Neural cell (in vitro differentiated cells): Measurements from ENCODE around the gene KRTAP5-2. TPM values are rescaled to one million over a fixed set of nuclear protein-coding genes. Genes with fewer than 3 reads are reported as not detected.

Experiments
- H2AFZ ChIP-seq: fragments of 200-600, 300-800 bp; sonication (generic), shearing (Covaris generic); 2 replicates; pipeline ENCODE4 v1.6.0; 2014; ENCODE audit warnings: low read depth, mild to moderate bottlenecking, antibody characterized with exemption, low read length, moderate library complexity
- H3F3A ChIP-seq: fragments of 200-600 bp; shearing (Covaris generic); 2 replicates; pipeline ENCODE4 v1.6.1; 2016; ENCODE audit warnings: mild to moderate bottlenecking, moderate library complexity, mixed read lengths, antibody characterized with exemption, low read length; ENCODE audit not compliant: insufficient read depth, poor library complexity, severe bottlenecking
- H3K27ac ChIP-seq: fragments of 200-600, 300-800 bp; sonication (generic), shearing (Covaris generic); 2 replicates; pipeline ENCODE4 v1.5.1; 2014; ENCODE audit warnings: mild to moderate bottlenecking, low read length, moderate library complexity
- H3K27me3 ChIP-seq: fragments of 300-800, 200-600 bp; sonication (generic), shearing (Covaris generic); 2 replicates; pipeline ENCODE4 v1.6.0; 2014; ENCODE audit warnings: mild to moderate bottlenecking, low read depth, low read length, moderate library complexity; ENCODE audit not compliant: insufficient read depth
- H3K36me3 ChIP-seq: fragments of 300-800, 200-600 bp; sonication (generic), shearing (Covaris generic); 2 replicates; pipeline ENCODE4 v1.5.1; 2014; ENCODE audit warnings: mild to moderate bottlenecking, antibody characterized with exemption, low read length, moderate library complexity; ENCODE audit not compliant: insufficient read depth
- H3K4me2 ChIP-seq: fragments of 300-800, 200-600 bp; sonication (generic), shearing (Covaris generic); 2 replicates; pipeline ENCODE4 v1.6.0; 2014; ENCODE audit warnings: mild to moderate bottlenecking, low read length
- H3K4me3 ChIP-seq: fragments of 300-800, 200-600 bp; sonication (generic), shearing (Covaris generic); 2 replicates; pipeline ENCODE4 v1.5.1; 2014; ENCODE audit warnings: mild to moderate bottlenecking, low read length, moderate library complexity
- H3K79me2 ChIP-seq: fragments of 200-600 bp; shearing (Covaris generic); replicated peaks from 2 replicates; pipeline ENCODE4 v1.6.0; 2014; ENCODE audit warnings: mild to moderate bottlenecking, low read length, moderate library complexity; ENCODE audit not compliant: insufficient read depth
- H3K9ac ChIP-seq: fragments of 300-800, 200-600 bp; sonication (generic), shearing (Covaris generic); 2 replicates; pipeline ENCODE4 v1.6.1; 2016; ENCODE audit warnings: mild to moderate bottlenecking, low read length, mixed read lengths
- H3K9me2 ChIP-seq: fragments of 200-600 bp; shearing (Covaris generic); 2 replicates; pipeline ENCODE4 v1.6.1; 2016; ENCODE audit warnings: mild to moderate bottlenecking, low read length, mixed read lengths; ENCODE audit not compliant: insufficient read depth
- H3K9me3 ChIP-seq: fragments of 200-600, 300-800 bp; sonication (generic), shearing (Covaris generic); 2 replicates; pipeline ENCODE4 v1.6.1; 2016; ENCODE audit warnings: mild to moderate bottlenecking, mixed run types, low read length, moderate library complexity, mixed read lengths
- H4K20me1 ChIP-seq: fragments of 200-600 bp; shearing (Covaris generic); 2 replicates; pipeline ENCODE4 v1.6.1; 2016; ENCODE audit warnings: mild to moderate bottlenecking, mixed run types; ENCODE audit not compliant: insufficient read depth
- CTCF ChIP-seq: fragments of 450-650 bp; IDR thresholded peaks from 2 replicates; pipeline ENCODE4 v1.5.1; 2014; ENCODE audit warnings: antibody characterized with exemption, mild to moderate bottlenecking, moderate library complexity; ENCODE audit not compliant: poor library complexity, severe bottlenecking
- EP300 ChIP-seq: fragments of 450-650 bp; conservative IDR thresholded peaks from 2 replicates; pipeline ENCODE4 v1.6.1; 2014; ENCODE audit warnings: antibody characterized with exemption, mild to moderate bottlenecking, moderate library complexity; ENCODE audit not compliant: poor library complexity, severe bottlenecking
- EZH2 ChIP-seq: fragments of 200-600, 300-800 bp; shearing (Covaris generic), sonication (generic); IDR thresholded peaks from 2 replicates; pipeline ENCODE4 v1.6.1; 2014; ENCODE audit warnings: antibody characterized with exemption, low read length, borderline replicate concordance, mild to moderate bottlenecking; ENCODE audit not compliant: insufficient read depth, poor library complexity, severe bottlenecking
- MXI1 ChIP-seq: fragments of 450-650 bp; conservative IDR thresholded peaks from 2 replicates; pipeline ENCODE4 v1.6.1; 2014; ENCODE audit warnings: antibody characterized with exemption, mild to moderate bottlenecking; ENCODE audit not compliant: poor library complexity, severe bottlenecking
- POLR2AphosphoS5 ChIP-seq: IDR thresholded peaks from 2 replicates; pipeline ENCODE4 v1.6.1; 2012
- RAD21 ChIP-seq: fragments of 450-650 bp; conservative IDR thresholded peaks from 2 replicates; pipeline ENCODE4 v1.6.1; 2014; ENCODE audit warnings: antibody characterized with exemption, mild to moderate bottlenecking, moderate library complexity
- REST ChIP-seq: IDR thresholded peaks from 2 replicates; pipeline ENCODE4 v1.6.1; 2012; ENCODE audit warnings: borderline replicate concordance
- SMC3 ChIP-seq: fragments of 450-650 bp; conservative IDR thresholded peaks from 2 replicates; pipeline ENCODE4 v1.6.1; 2014; ENCODE audit warnings: antibody characterized with exemption, mild to moderate bottlenecking, moderate library complexity; ENCODE audit not compliant: poor library complexity
- TAF1 ChIP-seq: IDR thresholded peaks from 2 replicates; pipeline ENCODE4 v1.6.1; 2012; ENCODE audit warnings: low read depth
- polyA plus RNA-seq: library from polyadenylated mRNA; depleted of rRNA; stranded (reverse); fragments of >200 nt; gene quantifications from 2 replicates; pipeline ENCODE4 v1.2.3, GENCODE V29; 2014

KRTAP5-2 gene
- polyA plus RNA-seq, 1 donor from 2014 or later: not detected

DNA sequence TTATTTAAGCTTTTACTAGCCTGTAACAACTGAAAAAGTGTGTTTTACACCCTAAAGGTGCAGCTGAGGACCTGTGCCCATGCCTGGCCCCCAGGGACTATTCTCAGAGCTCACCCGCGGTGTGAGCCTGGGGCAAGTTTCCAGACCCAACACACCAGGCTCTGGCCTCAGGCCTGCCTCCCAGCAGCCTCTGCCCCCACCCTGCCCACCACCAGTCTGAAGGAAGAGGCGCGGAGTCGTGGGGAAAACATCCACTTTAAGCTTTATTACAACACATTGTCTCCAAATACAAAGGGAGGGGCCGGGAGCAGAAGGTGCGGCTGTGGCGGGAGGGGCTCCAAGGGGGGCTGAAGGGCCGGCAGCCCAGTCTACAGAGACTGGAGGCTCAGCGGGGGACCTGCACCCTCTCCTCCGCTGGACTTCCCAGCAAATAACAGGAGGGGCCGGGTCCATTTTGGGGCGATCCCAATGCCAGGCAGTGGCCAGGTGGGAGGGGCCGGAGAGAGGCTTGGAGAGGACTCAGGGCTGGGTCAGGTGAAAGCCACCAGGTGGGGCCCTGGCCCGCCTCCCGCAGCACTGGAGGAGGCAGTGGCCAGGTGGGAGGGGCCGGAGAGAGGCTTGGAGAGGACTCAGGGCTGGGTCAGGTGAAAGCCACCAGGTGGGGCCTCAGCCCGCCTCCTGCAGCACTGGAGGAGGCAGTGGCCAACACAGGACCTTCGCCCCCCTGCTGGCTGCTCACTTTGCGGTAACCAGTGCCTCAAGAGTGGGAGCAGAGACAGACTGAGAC, 44.1 kb downstream of the KRTAP5-2 start:
- Histone ChIP-seq H3K9me2 (no peaks in the 10 kb centered on the region), H2AFZ (no peak overlapping the region), H3K4me2 (no peak overlapping the region), H3K9ac (no peak overlapping the region), H3K79me2 (no peaks in the 10 kb centered on the region), H3K9me3 (no peaks in the 10 kb centered on the region), H3F3A (no peaks in the 10 kb centered on the region), H3K4me3 (no peak overlapping the region), H3K27ac (no peak overlapping the region), H3K27me3 (peaks cover 15% of the 10 kb centered on the region), H3K36me3 (no peaks in the 10 kb centered on the region), H4K20me1 (peaks cover 11% of the 10 kb centered on the region)
- TF ChIP-seq EZH2 (no peak), CTCF (no peak), SMC3 (no peak), EP300 (no peak), REST (no peak), MXI1 (no peak), TAF1 (no peak), RAD21 (no peak), POLR2AphosphoS5 (no peak)

DNA sequence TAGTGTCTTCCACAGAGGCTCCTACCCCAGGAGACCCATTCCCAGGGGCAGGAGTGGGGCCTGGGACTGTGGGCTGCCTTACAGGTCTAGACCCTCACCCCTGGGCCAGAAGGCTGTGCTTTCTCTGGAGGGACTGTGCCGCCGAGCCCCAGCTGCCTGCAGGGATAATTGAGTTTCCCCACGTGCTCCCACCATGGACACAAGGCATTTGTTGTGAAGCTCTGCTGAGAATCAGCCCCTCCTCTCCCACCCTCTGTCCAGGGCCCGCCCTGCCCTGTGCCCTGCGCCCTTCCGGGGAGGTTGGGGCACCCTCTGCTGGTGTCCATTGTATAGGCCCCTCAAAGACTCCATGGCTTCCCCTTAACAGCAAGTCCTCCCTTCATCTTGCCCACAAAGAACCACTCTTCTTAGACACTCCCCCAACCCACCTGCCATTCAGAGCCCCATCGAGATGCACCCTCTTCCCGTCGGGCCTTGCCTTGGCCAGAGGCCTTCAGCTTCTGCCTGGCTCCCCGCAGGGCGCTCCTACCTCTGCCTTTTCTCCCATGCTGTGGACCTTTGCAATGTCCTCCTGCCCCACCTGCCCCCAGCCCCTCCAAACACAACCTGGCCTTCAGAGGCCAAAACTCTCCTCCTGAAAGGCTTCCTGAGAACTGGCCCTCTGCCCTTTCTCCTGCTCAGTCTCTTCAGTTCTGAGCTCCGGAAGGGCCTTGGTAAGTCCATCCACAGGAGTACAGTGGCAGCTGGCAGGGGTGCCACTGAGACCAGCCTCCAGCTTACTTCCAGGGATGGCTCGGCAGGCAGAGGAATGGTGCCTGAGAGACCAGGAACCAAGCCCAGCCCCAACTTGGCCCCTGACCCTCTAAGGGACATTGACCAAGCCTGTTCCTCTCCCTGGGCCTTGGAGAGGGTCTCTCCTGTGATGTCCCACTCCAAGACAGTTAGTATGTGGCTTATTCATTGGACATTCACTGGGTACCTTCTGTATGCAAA, 48.5 kb downstream of the KRTAP5-2 start:
- no peaks in the 10 kb centered on the region for H4K20me1 ChIP-seq
- no peaks in the 10 kb centered on the region for H3K79me2 ChIP-seq
- H3K27ac ChIP-seq: no peak overlapping the region
- no peak for TF ChIP-seq REST
- H3K4me2 ChIP-seq: no peak overlapping the region
- H3K9me3 ChIP-seq: no peaks in the 10 kb centered on the region
- H3K36me3 ChIP-seq: no peaks in the 10 kb centered on the region
- no peak overlapping the region for H2AFZ ChIP-seq
- H3K9ac ChIP-seq: no peak overlapping the region
- peaks cover 58% of the 10 kb centered on the region for H3K27me3 ChIP-seq
- H3F3A ChIP-seq: no peaks in the 10 kb centered on the region
- no peak overlapping the region for H3K4me3 ChIP-seq
- no peaks in the 10 kb centered on the region for H3K9me2 ChIP-seq
